Loucy (cell line): ENCODE data around the gene PPARA.

Experiments used
- EZH2phosphoT487 ChIP-seq: fragments of 200-600 bp; IDR thresholded peaks from 2 replicates; pipeline ENCODE4 v1.6.1; 2018; ENCODE audit warnings: antibody characterized with exemption, mild to moderate bottlenecking, moderate library complexity, borderline replicate concordance
- TF ChIP-seq, protein P1 (sequence below): fragments of 200-600 bp; sonication (generic); conservative IDR thresholded peaks from 2 replicates; pipeline ENCODE4 v1.5.1; 2014; ENCODE audit warnings: mild to moderate bottlenecking, antibody characterized with exemption, low read length

- TF ChIP-seq, protein P1, sequence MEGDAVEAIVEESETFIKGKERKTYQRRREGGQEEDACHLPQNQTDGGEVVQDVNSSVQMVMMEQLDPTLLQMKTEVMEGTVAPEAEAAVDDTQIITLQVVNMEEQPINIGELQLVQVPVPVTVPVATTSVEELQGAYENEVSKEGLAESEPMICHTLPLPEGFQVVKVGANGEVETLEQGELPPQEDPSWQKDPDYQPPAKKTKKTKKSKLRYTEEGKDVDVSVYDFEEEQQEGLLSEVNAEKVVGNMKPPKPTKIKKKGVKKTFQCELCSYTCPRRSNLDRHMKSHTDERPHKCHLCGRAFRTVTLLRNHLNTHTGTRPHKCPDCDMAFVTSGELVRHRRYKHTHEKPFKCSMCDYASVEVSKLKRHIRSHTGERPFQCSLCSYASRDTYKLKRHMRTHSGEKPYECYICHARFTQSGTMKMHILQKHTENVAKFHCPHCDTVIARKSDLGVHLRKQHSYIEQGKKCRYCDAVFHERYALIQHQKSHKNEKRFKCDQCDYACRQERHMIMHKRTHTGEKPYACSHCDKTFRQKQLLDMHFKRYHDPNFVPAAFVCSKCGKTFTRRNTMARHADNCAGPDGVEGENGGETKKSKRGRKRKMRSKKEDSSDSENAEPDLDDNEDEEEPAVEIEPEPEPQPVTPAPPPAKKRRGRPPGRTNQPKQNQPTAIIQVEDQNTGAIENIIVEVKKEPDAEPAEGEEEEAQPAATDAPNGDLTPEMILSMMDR = no peak
- no peak for TF ChIP-seq EZH2phosphoT487
These were observed 89.7 kb downstream of the PPARA start for GRCh38 chr22:46240073-46240472.
